ENCODE measurements around the gene C3orf20.

DNA sequence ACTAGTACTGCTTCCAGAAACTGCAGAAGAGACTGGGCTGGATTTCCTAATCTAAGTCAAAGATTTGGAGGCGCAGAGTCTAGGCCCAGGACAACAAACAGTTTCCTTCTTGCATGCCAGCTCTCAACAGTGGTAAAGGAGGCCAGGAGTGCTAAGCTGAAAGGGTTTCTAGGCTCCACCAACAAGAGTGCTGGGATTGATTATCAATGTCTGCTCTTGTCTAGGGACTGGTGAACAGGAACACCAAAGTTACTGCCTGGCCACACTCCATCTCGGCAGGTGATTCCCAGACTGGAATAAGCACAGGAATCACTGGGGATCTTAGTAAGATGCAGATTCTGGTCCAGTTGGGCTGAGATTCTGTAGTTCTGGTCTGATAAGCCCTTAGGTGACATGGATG is 121.1 kb downstream of the C3orf20 start:
- TF ChIP-seq ATF2 (CRISPR knock-in tag; IDR thresholded peaks at IDR 0.05; ENCODE audit: borderline replicate concordance, low read depth) (no peak), TEAD1 (CRISPR knock-in tag; IDR thresholded peaks at IDR 0.05) (no peak), NR1H2 (CRISPR knock-in tag; IDR thresholded peaks at IDR 0.05) (no peak), TEAD4 (CRISPR knock-in tag; IDR thresholded peaks at IDR 0.05) (no peak), ZNF281 (CRISPR knock-in tag; IDR thresholded peaks at IDR 0.05) (no peak), FOXK1 (CRISPR knock-in tag; IDR thresholded peaks at IDR 0.05) (no peak)
- TF ChIP-seq, protein P1, sequence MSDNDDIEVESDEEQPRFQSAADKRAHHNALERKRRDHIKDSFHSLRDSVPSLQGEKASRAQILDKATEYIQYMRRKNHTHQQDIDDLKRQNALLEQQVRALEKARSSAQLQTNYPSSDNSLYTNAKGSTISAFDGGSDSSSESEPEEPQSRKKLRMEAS (CRISPR knock-in tag; IDR thresholded peaks at IDR 0.05): no peak
- TF ChIP-seq, protein P2, sequence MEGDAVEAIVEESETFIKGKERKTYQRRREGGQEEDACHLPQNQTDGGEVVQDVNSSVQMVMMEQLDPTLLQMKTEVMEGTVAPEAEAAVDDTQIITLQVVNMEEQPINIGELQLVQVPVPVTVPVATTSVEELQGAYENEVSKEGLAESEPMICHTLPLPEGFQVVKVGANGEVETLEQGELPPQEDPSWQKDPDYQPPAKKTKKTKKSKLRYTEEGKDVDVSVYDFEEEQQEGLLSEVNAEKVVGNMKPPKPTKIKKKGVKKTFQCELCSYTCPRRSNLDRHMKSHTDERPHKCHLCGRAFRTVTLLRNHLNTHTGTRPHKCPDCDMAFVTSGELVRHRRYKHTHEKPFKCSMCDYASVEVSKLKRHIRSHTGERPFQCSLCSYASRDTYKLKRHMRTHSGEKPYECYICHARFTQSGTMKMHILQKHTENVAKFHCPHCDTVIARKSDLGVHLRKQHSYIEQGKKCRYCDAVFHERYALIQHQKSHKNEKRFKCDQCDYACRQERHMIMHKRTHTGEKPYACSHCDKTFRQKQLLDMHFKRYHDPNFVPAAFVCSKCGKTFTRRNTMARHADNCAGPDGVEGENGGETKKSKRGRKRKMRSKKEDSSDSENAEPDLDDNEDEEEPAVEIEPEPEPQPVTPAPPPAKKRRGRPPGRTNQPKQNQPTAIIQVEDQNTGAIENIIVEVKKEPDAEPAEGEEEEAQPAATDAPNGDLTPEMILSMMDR (IDR thresholded peaks at IDR 0.05): no peak
- TF ChIP-seq, protein P3, sequence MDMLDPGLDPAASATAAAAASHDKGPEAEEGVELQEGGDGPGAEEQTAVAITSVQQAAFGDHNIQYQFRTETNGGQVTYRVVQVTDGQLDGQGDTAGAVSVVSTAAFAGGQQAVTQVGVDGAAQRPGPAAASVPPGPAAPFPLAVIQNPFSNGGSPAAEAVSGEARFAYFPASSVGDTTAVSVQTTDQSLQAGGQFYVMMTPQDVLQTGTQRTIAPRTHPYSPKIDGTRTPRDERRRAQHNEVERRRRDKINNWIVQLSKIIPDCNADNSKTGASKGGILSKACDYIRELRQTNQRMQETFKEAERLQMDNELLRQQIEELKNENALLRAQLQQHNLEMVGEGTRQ (CRISPR knock-in tag; IDR thresholded peaks at IDR 0.05): no peak
- TF ChIP-seq, protein P4, sequence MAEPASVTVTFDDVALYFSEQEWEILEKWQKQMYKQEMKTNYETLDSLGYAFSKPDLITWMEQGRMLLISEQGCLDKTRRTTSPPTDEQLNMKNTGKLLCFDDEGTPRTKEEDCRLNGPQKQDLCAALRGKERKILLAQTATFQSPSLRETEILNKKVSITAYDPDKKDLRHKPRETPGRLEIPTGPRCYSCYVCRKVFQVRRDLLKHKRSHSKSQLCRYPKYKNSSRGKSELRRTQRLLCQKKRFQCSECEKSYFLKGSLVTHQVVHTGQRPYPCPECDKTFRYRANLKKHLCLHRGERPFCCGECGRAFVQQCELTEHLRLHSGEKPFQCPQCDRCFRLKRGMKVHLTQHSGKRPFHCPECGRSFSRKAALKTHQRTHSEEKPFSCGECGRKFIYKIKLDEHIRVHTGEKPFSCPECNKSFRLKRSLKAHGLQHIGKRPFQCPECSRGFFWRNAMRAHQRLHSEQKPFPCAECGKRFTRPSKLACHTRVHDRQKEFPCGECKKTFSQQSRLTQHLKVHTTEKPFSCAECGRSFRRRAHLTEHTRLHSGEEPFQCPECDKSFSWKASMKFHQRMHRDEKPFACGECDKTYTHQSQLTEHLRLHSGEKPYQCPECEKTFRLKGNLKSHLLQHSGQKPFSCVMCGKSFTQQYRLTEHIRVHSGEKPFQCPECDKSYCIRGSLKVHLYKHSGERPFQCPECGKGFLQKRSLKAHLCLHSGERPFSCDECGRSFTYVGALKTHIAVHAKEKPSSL (CRISPR knock-in tag; conservative IDR thresholded peaks at IDR 0.05): no peak

All from WTC11 (cell line).